HG02642 (cell line): ENCODE results near the gene CASS4.
"Not testable (repeated sequence)": the region's sequence is repeated elsewhere in the genome, so short reads cannot be mapped to it uniquely, and the experiment has no call there.

Experiments used
- ATAC-seq: cut with Tn5 transposase; IDR thresholded peaks from one replicate; pipeline ENCODE4 v1.9.1; 2021; ENCODE audit warnings: mild to moderate bottlenecking; ENCODE audit not compliant: unreplicated experiment, poor library complexity

Gene CASS4

DNA sequence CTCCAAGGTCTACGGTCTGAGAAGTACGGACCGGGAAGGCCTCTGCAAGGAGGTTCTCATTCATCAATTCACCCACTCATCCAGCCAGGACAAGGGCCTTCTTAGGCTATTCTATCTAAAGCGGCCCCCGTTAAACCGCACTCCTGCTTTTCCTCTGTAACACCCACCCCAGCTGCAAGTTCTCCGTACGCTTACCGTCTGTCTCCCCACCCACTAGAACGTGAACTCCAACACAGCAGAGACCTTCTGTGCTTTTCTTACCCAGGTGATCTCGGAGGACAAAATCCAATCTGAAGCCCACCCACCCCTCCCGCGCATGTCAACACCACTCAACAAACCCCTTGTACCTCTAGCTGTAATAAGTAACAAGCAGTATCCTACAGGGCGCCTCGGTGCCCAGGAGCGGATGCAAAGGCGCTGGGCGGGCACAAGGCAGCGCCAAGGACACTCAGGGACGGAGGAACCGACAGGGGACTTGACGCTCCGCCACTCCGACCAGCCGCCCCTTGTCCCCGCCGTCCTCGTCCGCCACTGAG is 20.4 kb upstream of the CASS4 start:
- ATAC-seq = peak; percentile 45

DNA sequence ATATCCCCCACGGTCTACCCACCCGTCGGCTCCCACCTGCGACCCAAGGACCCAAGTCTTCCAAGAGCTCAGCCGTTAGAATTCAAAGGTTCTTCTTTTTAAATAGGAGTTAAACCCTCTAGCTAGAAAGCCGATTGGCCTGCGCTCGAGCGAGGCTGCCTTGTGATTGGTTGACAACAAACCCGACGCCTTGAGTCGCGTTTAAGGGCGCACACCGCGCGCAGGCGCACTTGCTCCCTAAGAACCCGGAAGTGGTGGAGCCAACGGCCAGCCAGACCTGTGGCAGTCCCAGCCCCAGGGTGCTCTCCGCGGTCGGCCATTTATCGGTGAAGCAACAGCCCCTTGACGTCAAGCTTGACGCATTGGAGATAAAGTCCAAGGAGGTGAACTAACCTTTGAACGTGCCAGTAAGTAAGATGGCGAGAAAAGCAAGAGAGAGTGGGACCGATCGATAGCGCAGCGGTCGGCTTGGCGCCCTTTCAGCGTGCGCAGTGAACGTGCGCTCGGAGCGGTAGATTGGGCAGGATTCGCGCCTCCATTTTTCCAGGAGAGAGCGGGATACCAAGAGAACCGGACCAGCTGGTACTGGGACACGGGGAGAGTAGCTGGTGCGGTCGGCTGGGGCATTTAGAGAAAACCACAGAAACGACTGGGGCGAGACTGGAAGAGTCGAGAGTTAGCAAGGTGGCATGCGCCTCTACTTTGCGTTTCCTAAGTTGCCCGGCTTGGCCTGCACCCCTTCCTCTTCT is 19.8 kb upstream of the CASS4 start, which contains the start of the genes AURKA and CSTF1:
Gene AURKA (minus strand): TSS at position 84 of the 749 bp plus-strand sequence. CDS start 4,018 bp downstream, outside the sequence.
Gene CSTF1 (plus strand): TSS at position 514 of the 749 bp plus-strand sequence. CDS start 2,908 bp downstream, outside the sequence.
- peak; percentile 95 for ATAC-seq

DNA sequence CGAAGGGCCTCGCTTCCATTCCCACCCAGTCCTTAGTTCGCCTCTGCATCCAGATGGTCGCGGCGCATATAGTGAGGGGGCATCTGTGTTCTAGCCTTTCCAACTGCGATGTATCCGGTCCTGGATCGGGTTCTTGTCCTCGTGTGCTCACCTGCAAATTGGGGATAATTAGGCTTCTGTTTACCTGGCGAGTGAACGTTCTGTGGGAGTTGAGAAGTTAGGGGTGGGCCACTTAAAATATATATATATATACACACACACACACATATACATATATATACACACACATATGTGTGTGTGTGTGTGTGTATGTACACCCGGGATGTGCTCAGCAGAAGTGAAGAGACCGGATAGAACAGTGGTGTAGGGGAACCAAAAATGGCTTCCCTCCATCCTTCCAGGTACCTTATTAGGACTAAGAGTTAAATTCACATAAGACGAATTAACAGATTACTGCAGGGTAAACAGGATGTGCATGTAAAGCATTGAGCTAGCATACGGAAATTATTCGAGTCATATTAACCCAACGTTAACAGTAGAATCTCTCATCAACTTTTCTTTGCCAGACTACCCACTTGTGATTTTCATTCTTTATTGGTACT is 19.1 kb upstream of the CASS4 start:
- ATAC-seq = no peak

DNA sequence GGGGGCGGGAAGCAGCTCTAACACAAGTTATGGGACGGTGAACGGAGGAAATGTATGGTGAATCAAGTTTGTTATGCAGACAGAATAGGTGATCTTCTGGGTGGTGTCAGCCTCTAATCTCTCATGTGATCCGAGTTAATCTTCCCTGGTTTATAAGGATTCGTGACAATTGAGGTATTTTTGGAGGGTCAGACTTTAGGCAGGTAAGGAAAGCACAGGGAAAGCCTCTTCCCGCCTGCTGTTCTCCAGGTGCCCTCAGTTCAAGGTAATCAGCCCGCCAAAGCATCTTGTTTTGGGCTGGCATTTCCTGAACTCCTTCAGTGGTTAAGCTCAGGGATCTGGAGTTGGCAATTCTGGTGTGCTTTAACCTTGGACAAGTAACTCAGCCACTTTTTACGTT is 18.4 kb upstream of the CASS4 start:
- no peak for ATAC-seq

DNA sequence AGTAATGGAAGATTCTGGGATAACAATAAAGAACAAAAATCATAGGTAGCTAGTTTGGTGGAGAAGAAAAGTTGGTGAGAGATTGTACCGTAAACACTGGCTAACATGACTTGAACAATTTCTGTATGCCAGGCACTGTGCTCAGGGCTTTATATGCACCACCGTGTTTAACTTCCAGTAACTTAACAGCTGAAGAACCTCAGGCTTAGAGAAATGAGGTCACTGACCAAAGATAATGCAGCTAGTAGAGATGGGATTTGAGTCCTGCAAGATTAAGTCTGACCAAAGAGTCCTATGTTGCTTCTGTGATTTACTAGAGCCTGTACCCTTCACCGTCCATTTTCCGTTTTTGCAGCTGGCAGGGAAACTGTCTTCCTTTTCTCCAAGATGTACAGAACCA is 16.9 kb upstream of the CASS4 start:
- no peak for ATAC-seq

DNA sequence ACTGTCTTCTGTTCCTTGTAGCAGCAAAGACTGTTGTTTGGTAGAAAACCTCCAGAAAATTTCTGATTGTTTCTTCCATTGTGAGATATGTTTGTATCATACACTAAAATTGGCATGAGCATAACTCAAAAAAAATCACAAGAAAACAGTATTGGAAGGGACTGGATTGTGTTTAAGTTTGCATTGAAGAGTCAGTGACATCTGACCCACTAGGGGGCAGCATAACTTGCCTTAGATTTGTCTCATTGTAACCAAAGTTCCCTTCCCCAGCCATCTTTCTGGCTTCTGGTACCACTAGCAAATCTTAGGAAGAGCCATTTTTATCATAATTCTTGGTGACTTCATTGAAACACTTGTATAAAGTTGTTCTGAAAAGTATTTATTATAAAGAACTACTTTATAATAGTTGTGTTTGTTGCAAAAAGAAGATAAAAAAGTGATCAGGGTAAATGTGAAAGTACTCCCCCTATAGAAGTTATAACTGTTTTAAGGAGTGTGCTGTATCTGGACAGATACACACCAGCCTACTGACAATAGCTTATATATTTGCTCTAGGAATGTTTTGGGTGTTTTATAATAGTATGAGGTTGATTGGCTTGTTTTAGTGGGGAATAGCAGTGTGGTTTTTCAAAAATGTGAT is 11.9 kb upstream of the CASS4 start:
- peak; percentile 51 for ATAC-seq

DNA sequence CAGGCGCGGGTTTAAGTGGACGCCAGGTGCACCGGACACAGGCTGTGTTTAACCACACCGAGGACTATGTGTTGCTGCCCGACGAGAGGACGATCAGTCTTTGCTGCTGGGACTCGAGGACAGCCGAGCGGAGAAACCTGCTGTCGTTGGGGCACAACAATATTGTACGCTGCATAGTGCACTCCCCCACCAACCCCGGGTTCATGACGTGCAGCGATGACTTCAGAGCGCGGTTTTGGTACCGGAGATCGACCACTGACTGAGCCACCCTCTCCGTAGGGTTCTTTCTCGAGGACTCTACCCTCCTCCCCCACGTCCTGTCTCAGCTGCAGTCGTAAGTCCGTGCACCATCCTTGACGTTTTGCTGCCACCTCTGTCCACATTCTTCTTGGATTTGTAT is 8.6 kb upstream of the CASS4 start:
- no peak for ATAC-seq

DNA sequence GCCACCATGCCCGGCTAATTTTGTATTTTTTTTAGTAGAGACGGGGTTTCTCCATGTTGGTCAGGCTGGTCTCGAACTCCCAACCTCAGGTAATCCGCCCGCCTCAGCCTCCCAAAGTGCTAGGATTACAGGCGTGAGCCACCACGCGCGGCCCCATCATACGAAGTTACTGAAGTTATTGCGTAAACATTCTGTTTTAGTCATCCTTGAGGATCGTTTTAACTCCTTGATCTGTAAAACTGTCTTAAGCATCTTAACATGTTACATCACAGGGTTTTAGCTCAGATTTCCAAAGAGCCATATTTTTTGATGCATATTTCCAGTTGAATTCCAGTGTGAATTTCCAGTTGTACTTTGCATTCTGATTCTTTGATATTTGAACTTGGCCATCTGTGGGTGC is 6.7 kb upstream of the CASS4 start:
- ATAC-seq = not testable (repeated sequence)

DNA sequence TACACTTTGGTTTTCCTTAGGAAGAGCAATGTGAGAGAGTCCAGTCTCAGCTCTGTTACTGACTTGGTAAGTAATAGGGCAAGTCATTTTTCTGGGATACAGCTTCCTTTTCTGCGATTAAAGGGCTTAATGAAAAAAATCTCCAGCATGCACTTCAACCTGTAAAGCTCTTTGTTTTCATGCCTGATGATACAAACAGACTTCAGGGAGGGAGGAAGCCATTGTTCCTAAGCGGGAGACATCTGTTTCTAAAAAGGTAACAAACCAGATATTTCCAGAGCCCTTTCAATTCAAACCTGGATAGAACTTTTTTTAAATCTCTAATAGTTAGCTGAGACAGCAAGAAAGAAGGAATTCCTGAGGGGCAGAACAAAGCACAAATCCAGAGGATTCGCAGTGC is 5.2 kb upstream of the CASS4 start:
- no peak for ATAC-seq

DNA sequence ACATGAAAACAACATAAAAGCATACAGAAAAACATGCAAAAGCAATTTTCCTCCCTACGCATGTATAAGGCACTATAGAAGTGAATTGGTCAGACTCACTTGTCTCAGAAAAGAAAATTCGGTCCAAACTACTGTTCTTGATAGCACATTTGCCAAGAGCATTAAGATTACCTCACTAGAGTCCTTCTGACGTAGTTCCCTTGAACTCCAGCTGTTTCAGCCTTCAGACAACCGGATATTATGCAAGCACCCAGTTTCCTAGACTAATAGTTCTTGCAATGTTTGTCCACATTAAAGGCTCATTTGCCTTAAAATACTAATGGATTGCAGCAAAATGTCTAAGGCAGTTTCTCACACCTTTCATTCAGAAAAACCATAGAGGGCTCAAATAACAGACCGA is 2.5 kb upstream of the CASS4 start:
- no peak for ATAC-seq

DNA sequence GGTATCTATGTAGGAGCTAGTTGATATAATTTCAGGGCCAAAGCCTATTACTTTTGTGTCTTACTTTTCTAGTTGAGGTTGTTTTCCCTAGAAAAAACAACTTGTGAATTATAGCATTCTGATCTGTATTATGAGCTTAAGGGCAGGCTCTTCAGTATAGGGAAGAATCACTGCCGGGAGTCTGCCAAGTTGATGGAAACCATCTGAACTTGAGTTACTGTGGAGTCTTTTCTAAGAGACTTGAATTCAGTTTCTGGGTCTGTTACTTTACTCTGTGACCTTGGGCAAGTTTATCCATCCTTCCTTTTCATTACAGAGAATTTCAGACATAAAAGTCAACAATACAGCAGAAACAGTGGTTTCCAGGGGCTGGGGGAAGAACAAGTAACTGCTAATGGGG is 2.1 kb upstream of the CASS4 start:
- no peak for ATAC-seq

DNA sequence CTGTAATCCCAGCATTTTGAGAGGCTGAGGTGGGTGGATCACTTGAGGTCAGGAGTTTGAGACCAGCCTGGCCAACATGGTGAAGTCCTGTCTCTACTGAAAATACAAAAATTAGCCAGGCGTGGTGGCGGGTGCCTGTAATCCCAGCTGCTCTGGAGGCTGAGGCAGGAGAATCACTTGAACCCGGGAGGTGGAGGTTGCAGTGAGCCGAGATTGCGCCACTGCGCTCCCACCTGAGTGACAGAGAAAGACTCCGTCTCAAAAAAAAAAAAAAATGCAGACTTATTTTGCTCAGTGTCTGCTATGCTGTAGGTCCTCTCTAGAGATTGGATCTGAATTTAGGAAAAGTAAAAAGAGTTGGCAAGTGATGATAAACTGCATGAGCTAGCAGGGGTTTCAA is 773 bp upstream of the CASS4 start:
- not testable (repeated sequence) for ATAC-seq

DNA sequence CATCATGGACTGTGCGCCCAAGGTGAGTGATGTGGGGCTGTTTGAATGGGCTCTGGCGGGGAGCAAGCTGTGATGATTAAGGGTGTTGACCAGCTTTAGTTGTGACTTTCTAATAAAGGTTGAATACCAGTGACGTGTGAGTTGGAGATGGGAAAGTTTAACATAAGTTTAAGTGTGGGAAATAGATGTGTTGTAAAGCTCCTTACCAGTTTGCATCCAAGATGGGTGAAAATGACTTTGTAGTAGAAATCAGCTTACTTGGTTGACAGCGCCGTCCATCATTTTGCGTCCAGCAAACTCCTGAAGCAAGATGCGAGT is 372 bp downstream of the CASS4 start:
- no peak for ATAC-seq

DNA sequence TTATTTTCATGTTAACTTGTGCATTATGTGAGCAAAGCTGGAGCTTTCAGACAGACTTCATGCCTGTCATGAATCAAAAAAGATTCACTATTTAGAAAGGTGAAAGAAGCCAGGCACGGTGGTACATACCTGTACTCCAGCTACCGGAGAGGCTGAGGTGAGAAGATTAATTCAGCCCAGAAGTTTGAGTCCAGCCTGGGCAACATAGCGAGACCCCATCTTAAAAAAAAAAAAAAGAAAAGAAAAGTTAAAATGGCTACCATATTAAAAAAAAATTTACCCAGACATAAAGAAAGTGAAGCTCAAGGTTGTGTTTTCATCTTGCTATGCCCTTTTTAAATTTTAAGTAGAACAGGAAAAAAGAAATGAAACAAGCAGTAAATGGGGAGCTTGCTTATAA is 889 bp downstream of the CASS4 start:
- no peak for ATAC-seq

DNA sequence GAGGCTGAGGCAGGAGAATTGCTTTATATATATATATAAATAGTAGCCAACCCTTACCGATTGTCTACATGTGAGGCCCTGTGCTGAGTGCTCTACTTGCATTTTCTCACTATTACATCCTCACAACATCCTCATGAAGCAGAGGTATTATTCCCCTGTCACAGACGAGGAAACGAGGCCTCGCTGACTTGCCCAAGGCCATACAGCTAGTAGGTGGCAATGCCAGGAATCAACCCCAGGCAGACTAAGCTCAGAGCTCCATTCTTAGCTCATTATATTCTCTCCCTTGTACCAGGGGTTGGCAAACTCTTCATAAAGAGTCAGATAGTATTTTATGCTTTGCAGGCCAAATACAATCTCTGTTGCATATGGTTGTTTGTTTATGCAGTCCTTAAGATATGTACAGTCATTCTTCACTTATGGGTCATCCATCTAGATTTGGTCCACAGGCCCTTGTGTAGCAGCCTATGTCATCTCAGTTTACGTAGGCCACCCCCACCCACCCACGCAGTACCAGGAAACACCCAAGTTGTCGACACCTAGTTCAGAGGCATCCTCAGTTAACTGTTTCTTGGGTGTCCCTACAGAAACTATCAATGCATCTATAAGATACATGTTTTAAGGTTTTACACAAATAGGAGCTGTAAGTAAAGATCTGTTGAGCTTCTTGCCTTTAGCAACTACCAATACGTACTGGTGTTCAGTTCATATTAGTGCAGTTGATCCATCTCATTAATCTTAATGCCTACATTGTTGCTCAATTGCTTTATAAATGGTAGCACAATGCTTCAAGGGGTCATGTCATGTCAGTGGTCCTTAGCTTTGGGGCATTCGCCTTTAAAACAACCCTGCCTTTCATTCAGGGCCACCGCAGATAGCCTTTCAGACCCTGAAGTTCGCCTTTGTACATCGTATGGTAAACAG is 3.0 kb downstream of the CASS4 start:
- ATAC-seq = no peak

DNA sequence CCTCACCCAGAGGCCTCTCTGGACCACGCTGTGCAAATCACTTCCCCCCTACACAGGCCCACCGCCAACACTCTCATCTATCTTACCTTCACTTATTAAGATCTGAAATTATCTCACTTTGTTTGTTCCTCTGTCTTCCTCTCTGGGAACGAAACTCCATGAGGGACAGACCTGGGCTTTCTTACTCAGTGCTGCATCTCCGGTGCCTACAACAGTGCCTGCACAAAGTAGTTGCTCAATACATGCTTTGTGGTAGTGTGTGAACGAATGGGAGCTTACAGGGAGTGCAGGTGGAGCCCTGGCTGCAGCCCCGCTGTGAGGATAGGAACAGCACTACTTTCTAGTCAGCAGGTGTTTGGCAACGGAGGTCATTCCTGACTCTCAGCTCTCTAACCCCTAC is 5.3 kb downstream of the CASS4 start:
- no peak for ATAC-seq

DNA sequence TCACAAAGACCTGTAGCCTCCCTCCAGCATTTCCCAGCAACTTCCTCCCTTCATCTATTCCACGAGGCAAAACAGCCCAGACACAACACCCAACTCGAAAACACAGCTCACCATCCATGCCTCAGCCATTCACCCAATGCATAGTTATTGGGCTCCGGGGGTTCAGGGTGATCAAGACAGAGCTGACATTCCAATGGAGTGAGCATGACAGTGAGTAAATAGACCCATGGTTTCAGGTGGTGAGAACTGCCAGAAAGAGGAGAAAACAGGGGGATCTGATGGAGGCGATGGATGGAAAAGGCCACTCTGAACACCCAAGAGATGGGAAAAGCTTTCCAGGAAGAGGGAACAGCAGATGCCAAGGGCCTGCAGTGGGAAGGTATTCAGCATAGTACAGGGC is 5.9 kb downstream of the CASS4 start:
- no peak for ATAC-seq

DNA sequence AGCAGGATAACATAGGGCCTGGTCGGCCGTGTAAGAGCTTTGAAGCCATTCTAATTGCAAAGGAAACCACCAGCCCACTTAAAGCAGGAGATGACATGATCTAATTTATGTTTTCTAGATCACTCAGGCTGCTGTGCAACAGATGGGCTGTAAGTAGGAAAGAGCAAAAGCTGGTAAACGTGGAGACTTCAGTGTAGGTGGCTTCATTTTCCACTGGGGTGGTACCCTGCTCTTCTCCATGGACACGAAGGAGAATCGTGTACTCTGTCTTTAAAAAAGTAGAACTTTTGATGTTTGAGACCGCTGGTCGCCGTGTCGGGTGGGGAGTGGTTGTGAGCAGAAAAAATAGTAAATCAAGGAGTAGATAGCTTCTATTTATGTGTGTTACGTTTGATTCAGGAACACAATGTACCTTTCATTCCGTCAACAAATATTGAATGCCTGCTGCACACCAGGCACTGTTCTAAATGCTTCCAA is 6.4 kb downstream of the CASS4 start:
- no peak for ATAC-seq

DNA sequence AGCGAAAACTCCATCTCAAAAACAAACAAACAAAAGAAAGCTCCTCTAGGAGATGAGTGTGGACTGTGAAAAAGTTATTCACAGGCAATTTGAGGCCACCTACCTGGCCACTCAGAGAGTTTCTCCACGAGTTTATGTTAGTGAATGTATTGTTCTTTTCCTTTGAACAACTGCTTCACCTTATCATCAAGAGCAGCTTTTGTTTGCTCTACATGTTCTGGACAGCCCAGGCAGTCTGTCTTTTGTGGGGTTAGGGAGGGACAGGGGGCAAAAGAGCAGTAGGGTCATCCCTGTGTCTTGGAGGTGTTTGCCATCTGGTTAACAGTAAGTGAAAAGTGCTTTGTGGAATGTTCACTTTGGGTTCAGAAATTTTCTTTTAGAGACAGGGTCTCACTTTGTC is 8.0 kb downstream of the CASS4 start:
- no peak for ATAC-seq
